ENCODE measurements around the gene FZD1.

- TF ChIP-seq CTCF (IDR thresholded peaks at IDR 0.05 in 8 of 11, conservative IDR thresholded peaks at IDR 0.05 in 3 of 11) (no peak), POLR2A (IDR thresholded peaks at IDR 0.05) (no peak), POLR2AphosphoS5 (IDR thresholded peaks at IDR 0.05) (no peak)
Observed at GRCh38 chr7:91266689-91267090, 2.5 kb downstream of the FZD1 start.
